Cardiac atrium fibroblast (primary cell): ENCODE measurements around the gene PRR32. TPM values are rescaled to one million over a fixed set of nuclear protein-coding genes. Genes with fewer than 3 reads are reported as not detected.

Experiments used
- total RNA-seq: library from RNA; depleted of rRNA; stranded (reverse); fragments of >200 nt; gene quantifications from 2 replicates; pipeline ENCODE4 v1.2.3, GENCODE V29; 2015

The PRR32 gene
- not detected in 2 replicates for total RNA-seq

DNA sequence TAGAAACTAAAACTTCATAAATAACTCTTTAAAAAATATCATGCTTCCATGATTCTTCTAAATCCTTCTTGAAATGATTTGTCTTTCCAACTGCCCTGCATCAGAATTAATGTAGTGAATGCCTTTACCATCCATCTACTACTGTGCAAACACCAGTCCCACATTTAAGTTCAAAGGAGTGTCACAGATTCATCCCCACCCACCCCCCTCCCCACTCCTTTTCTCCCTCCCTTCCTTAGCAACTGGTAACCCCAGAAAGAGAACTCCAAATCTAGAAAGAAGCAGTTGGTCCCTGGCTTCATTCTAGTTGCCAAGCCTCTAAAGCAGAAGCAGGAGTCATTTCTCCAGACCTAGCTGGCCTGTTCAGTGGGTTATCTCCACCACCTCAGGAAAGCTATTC, at the start of gene PRR32:
Gene PRR32 (plus strand): TSS at position 301 of the 400 bp plus-strand sequence. CDS start 115 bp downstream, outside the sequence.

